ENCODE results near the gene FGF7. TPM values are rescaled to one million over a fixed set of nuclear protein-coding genes. Genes with fewer than 3 reads are reported as not detected.

Gene FGF7
- total RNA-seq, 3 donors from 2014 or later (not counting 1 experiment from before 2014, with no cell fraction given), result not detected

GRCh38 chr15:49418811-49419210, 4.2 kb upstream of the FGF7 start:
- H3K27me3 Mint-ChIP-seq (ENCODE audit: low read depth in 2 of 2), result peaks cover 10 to 32% of the 10 kb centered on the region in 2 donors
- Histone ChIP-seq H3K36me3 (ENCODE audit: control insufficient read depth, insufficient read depth, low read length) (no peaks in the 10 kb centered on the region), H3K9me3 (ENCODE audit: control insufficient read depth, insufficient read depth, low read length) (no peaks in the 10 kb centered on the region), H3K27me3 (ENCODE audit: control insufficient read depth, insufficient read depth, low read length) (no peaks in the 10 kb centered on the region), H3K4me3 (ENCODE audit: low read length) (no peak overlapping the region), H3K4me1 (ENCODE audit: control insufficient read depth, insufficient read depth, low read length) (no peaks in the 10 kb centered on the region), H3K27ac (ENCODE audit: low read length) (no peak overlapping the region)
- H3K36me3 Mint-ChIP-seq, result no peaks in the 10 kb centered on the region
- H3K9me3 Mint-ChIP-seq, result peaks cover 0 to 2% of the 10 kb centered on the region in 2 donors
- TF ChIP-seq CTCF (IDR thresholded peaks at IDR 0.05), result no peak
- no peak overlapping the region for H3K4me3 Mint-ChIP-seq
- 88% methylated on average over 1 of the region's 1 CpG for WGBS (ENCODE audit: insufficient coverage)
- H3K27ac Mint-ChIP-seq, result no peak overlapping the region
- no peak for ATAC-seq
- DNase-seq, result no peak
- peaks cover 6 to 7% of the 10 kb centered on the region in 2 donors for H3K4me1 Mint-ChIP-seq
- intact Hi-C loops (cut with micrococcal nuclease), result no loop called here

GRCh38 chr15:49421991-49422390, 1.1 kb upstream of the FGF7 start:
- Histone ChIP-seq H3K36me3 (ENCODE audit: control insufficient read depth, insufficient read depth, low read length) (no peaks in the 10 kb centered on the region), H3K4me3 (ENCODE audit: low read length) (no peak overlapping the region), H3K4me1 (ENCODE audit: control insufficient read depth, insufficient read depth, low read length) (no peaks in the 10 kb centered on the region), H3K27ac (ENCODE audit: low read length) (no peak overlapping the region), H3K27me3 (ENCODE audit: control insufficient read depth, insufficient read depth, low read length) (no peaks in the 10 kb centered on the region), H3K9me3 (ENCODE audit: control insufficient read depth, insufficient read depth, low read length) (no peaks in the 10 kb centered on the region)
- ATAC-seq, result peak; percentile 50 to 84 (median 76)
- intact Hi-C loops (cut with micrococcal nuclease), result loop anchor here (1.0 to 2.0 kb wide), 2 partner anchors 187 to 561 kb away; no protein-coding TSS in a partner anchor
- DNase-seq, result peak; percentile 27 to 70
- Mint-ChIP-seq H3K27ac (peak overlapping the region; percentile 86 to 90), H3K27me3 (ENCODE audit: low read depth in 2 of 2) (peaks cover 6 to 20% of the 10 kb centered on the region in 2 donors), H3K4me3 (peak overlapping the region; percentile 82), H3K36me3 (no peaks in the 10 kb centered on the region), H3K9me3 (peaks cover 0 to 2% of the 10 kb centered on the region in 2 donors), H3K4me1 (peaks cover 6 to 7% of the 10 kb centered on the region in 2 donors)
- peak; percentile 82 for TF ChIP-seq CTCF (IDR thresholded peaks at IDR 0.05)
- no CpG with 5 or more reads among the region's 9 CpGs for WGBS (ENCODE audit: insufficient coverage)

- Histone ChIP-seq H3K9me3 (ENCODE audit: control insufficient read depth, insufficient read depth, low read length) (no peaks in the 10 kb centered on the region), H3K36me3 (ENCODE audit: control insufficient read depth, insufficient read depth, low read length) (no peaks in the 10 kb centered on the region), H3K27me3 (ENCODE audit: control insufficient read depth, insufficient read depth, low read length) (no peaks in the 10 kb centered on the region), H3K27ac (ENCODE audit: low read length) (no peak overlapping the region), H3K4me1 (ENCODE audit: control insufficient read depth, insufficient read depth, low read length) (no peaks in the 10 kb centered on the region), H3K4me3 (ENCODE audit: low read length) (no peak overlapping the region)
- ATAC-seq (no peak), DNase-seq (no peak)
- Mint-ChIP-seq H3K4me1 (peaks cover 6 to 7% of the 10 kb centered on the region in 2 donors), H3K9me3 (peaks cover 0 to 2% of the 10 kb centered on the region in 2 donors), H3K27me3 (ENCODE audit: low read depth in 2 of 2) (peaks cover 3 to 14% of the 10 kb centered on the region in 2 donors), H3K4me3 (no peak overlapping the region), H3K36me3 (no peaks in the 10 kb centered on the region), H3K27ac (no peak overlapping the region)
- 66% methylated on average over 5 of the region's 6 CpGs for WGBS (ENCODE audit: insufficient coverage)
- TF ChIP-seq CTCF (IDR thresholded peaks at IDR 0.05), result no peak
- intact Hi-C loops (cut with micrococcal nuclease), result loop anchor here (2.0 kb wide), 1 partner anchor 563 kb away; no protein-coding TSS in a partner anchor
Measured at GRCh38 chr15:49423901-49424550, 984 bp downstream of the FGF7 start.

Measured in natural killer cell (primary cell).